ENCODE measurements around the gene LRBA. TPM values are rescaled to one million over a fixed set of nuclear protein-coding genes. Genes with fewer than 3 reads are reported as not detected.
"Not testable (repeated sequence)": the region's sequence is repeated elsewhere in the genome, so short reads cannot be mapped to it uniquely, and the experiment has no call there.

The LRBA gene
- total and polyA plus RNA-seq, 8 donors = 43.3 to 62.5 (median 52.3) TPM

GRCh38 chr4:150751648-150752047, 263.4 kb downstream of the LRBA start:
- Histone ChIP-seq H3K27me3 (no peaks in the 10 kb centered on the region), H3K9me3 (no peaks in the 10 kb centered on the region), H3K27ac (no peak overlapping the region), H3K4me1 (no peaks in the 10 kb centered on the region), H3K4me3 (no peak overlapping the region), H3K36me3 (no peaks in the 10 kb centered on the region)
- ATAC-seq = no peak
- TF ChIP-seq, protein P1, sequence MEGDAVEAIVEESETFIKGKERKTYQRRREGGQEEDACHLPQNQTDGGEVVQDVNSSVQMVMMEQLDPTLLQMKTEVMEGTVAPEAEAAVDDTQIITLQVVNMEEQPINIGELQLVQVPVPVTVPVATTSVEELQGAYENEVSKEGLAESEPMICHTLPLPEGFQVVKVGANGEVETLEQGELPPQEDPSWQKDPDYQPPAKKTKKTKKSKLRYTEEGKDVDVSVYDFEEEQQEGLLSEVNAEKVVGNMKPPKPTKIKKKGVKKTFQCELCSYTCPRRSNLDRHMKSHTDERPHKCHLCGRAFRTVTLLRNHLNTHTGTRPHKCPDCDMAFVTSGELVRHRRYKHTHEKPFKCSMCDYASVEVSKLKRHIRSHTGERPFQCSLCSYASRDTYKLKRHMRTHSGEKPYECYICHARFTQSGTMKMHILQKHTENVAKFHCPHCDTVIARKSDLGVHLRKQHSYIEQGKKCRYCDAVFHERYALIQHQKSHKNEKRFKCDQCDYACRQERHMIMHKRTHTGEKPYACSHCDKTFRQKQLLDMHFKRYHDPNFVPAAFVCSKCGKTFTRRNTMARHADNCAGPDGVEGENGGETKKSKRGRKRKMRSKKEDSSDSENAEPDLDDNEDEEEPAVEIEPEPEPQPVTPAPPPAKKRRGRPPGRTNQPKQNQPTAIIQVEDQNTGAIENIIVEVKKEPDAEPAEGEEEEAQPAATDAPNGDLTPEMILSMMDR (IDR thresholded peaks at IDR 0.05) = no peak
- intact Hi-C loops (cut with DNase I) = no loop called here
- no peak for DNase-seq

- no peak for ATAC-seq
Measured at GRCh38 chr4:150750824-150751223, 264.3 kb downstream of the LRBA start.

DNA sequence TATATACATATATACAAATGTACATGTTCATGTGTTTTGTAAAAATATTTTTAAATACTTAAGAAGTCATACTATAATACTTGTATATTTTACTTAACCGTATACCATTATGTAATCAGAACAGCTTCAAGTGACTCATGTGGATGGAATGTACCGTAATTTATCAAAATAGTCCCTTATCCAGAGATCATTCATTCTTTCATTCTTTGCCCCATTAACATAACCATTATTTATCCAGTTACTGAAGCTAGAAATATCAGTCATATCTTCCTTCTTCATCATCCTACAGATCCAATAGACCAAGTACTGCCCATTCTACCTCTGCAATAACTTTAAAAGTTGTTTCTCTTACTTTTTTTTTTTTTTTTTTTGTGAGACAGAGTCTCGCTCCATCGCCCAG, 268.9 kb downstream of the LRBA start:
- Histone ChIP-seq H3K9me3 (peaks cover 0 to 2% of the 10 kb centered on the region in 2 donors), H3K27me3 (no peaks in the 10 kb centered on the region), H3K27ac (no peak overlapping the region), H3K4me1 (no peaks in the 10 kb centered on the region), H3K36me3 (no peaks in the 10 kb centered on the region), H3K4me3 (no peak overlapping the region)
- ATAC-seq (no peak), DNase-seq (no peak)
- intact Hi-C loops (cut with DNase I) = no loop called here
- TF ChIP-seq, protein P1 (IDR thresholded peaks at IDR 0.05) = no peak

More at GRCh38 chr4:150750824-150751223, 264.3 kb downstream of the LRBA start:
- no peaks in the 10 kb centered on the region for H3K4me1 ChIP-seq
- H3K36me3 ChIP-seq = no peaks in the 10 kb centered on the region
- no peak for DNase-seq
- no peaks in the 10 kb centered on the region for H3K27me3 ChIP-seq
- H3K9me3 ChIP-seq = no peaks in the 10 kb centered on the region
- no peak overlapping the region for H3K27ac ChIP-seq
- no peak overlapping the region for H3K4me3 ChIP-seq
- intact Hi-C loops (cut with DNase I) = no loop called here
- TF ChIP-seq, protein P1 (IDR thresholded peaks at IDR 0.05) = no peak

DNA sequence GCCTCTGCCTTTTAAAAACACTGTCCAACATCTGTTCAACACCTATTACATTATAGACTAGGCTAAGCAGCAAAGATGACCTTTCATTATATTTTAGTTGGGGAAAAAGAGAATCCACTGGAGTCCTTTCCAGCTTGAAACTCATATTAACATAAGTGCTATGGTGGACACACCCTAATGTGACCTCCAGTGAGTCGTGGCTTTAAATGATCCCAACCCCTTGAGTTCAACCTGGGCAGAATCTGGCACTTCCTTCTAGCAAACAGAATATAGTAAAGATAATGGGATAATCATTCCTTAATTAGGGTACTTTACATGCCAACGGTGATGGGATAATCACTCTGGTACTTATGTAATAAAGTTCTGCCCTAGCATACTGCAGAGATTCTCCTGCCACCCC, 270.5 kb downstream of the LRBA start:
- no peaks in the 10 kb centered on the region for H3K4me1 ChIP-seq
- no peak for ATAC-seq

GRCh38 chr4:150743564-150744342, 271.3 kb downstream of the LRBA start:
- Histone ChIP-seq H3K27ac (no peak overlapping the region), H3K36me3 (no peaks in the 10 kb centered on the region), H3K4me1 (no peaks in the 10 kb centered on the region), H3K27me3 (no peaks in the 10 kb centered on the region), H3K9me3 (peaks cover 0 to 14% of the 10 kb centered on the region in 2 donors), H3K4me3 (no peak overlapping the region)
- intact Hi-C loops (cut with DNase I) = no loop called here
- DNase-seq (peak in 2 of 4 donors; percentile 4 to 7), ATAC-seq (no peak)
- TF ChIP-seq, protein P1 (IDR thresholded peaks at IDR 0.05) = no peak

More for the DNA sequence above, 270.5 kb downstream of the LRBA start:
- Histone ChIP-seq H3K27ac (no peak overlapping the region), H3K4me3 (no peak overlapping the region), H3K27me3 (no peaks in the 10 kb centered on the region), H3K36me3 (no peaks in the 10 kb centered on the region), H3K9me3 (peaks cover 0 to 14% of the 10 kb centered on the region in 2 donors)
- TF ChIP-seq, protein P1 (IDR thresholded peaks at IDR 0.05) = no peak
- intact Hi-C loops (cut with DNase I) = no loop called here
- no peak for DNase-seq

DNA sequence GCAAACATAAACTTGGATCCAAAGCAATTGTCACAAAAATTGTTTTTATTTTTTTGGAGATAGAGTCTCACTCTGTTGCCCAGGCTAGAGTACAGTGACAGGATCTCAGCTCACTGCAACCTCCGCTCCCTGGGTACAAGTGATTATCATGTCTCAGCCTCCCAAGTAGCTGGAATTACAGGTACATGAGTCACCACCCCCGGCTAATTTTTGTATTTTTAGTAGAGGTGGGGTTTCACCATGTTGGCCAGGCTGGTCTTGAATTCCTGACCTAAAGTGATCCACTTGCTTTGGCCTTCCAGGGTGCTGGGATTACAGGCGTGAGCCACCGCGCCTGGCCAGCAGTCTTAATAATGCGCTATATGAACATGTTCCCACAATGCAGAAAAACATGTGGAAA, 272.2 kb downstream of the LRBA start:
- H3K9me3 ChIP-seq = peaks cover 0 to 14% of the 10 kb centered on the region in 2 donors
- H3K27me3 ChIP-seq; H3K4me1 ChIP-seq; H3K4me3 ChIP-seq; H3K36me3 ChIP-seq; intact Hi-C loops (cut with DNase I); DNase-seq; H3K27ac ChIP-seq; ATAC-seq: not testable (repeated sequence)
